Mucosa of rectum (tissue), 2 donors: Measurements from ENCODE around the gene LINGO1.

ENCODE experiments used
- H3K27ac ChIP-seq, 2 donors: one replicate each; pipeline ENCODE4 v1.7.0; 2013; ENCODE audit warnings: inconsistent platforms in 2 of 2, low read depth in 2 of 2, low read length in 2 of 2
- H3K27me3 ChIP-seq, 2 donors: one replicate each; pipeline ENCODE4 v1.7.0; 2013; ENCODE audit warnings: low read length in 2 of 2; ENCODE audit not compliant: control insufficient read depth in 2 of 2, insufficient read depth in 2 of 2
- H3K36me3 ChIP-seq, 2 donors: one replicate each; pipeline ENCODE4 v1.7.0; 2013; ENCODE audit warnings: low read length in 2 of 2; ENCODE audit not compliant: control insufficient read depth in 2 of 2, insufficient read depth in 2 of 2
- H3K4me1 ChIP-seq, 2 donors: one replicate each; pipeline ENCODE4 v1.7.0; 2013; ENCODE audit warnings: low read length in 2 of 2, mild to moderate bottlenecking in 1 of 2; ENCODE audit not compliant: control insufficient read depth in 2 of 2, insufficient read depth in 2 of 2
- H3K4me3 ChIP-seq, 2 donors: one replicate each; pipeline ENCODE4 v1.7.0; 2013; ENCODE audit warnings: low read length in 2 of 2
- H3K9ac ChIP-seq, 2 donors: one replicate each; pipeline ENCODE4 v1.7.0; 2013; ENCODE audit warnings: low read length in 2 of 2, low read depth in 1 of 2, mild to moderate bottlenecking in 1 of 2
- H3K9me3 ChIP-seq, 2 donors: one replicate each; pipeline ENCODE4 v1.7.0; 2013; ENCODE audit warnings: low read length in 2 of 2; ENCODE audit not compliant: control insufficient read depth in 2 of 2
- donor health status: healthy.
- donor health status: Normal muscosa, but diverticular disease.

LINGO1 gene

DNA sequence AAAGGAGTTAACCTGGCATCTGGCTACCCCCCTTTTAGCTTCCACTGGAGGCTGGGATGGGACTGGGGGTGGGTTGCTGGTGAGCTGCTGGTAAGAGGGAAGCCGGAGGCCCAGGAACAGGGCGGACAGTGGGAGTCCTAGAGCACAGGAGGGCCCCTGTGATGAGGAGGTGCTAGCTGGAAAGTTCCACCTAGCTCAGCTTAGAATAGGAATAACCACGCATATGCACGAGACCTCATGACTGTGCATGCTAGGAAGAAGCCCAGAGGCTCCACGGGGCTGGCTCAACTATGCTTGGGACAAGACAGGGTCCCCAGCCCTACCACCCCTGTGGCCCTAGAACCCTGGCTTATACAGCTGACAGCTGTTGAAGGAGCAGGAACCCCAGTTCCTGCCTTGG, 34.1 kb downstream of the LINGO1 start:
- Histone ChIP-seq H3K27me3 (no peaks in the 10 kb centered on the region), H3K27ac (no peak overlapping the region)

DNA sequence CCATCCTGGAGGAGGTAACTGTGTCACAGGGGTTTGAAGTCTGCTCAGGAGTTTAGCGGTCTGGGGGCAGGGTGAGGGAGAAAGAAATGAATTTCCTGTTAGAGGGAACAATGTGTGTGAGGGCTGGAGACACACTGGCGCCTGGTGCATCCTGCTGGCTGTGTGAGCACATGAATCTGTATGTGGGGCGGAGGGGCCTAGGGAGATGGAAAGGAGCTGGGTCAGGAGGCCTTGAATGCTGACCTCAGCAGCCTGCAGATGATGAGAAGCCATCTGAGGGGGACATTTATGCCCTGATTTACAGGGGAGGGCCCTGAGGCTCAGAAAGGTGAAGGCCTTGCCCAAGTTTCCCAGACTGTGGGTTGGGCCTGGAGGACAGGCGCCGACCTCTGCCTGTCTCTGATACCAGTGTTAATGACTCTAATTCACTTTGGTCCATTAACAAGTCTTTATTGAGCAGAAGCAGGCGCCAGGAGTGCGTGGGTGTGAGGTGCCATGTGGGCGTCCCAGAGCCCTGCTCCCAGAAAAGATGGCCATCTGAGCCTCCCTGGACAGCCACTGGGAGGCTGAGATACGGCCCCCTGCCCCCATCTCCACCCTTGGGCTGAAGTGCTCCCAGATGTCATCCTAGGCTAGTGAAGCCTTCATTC, 34.8 kb downstream of the LINGO1 start:
- no peak overlapping the region for H3K9ac ChIP-seq
- no peaks in the 10 kb centered on the region for H3K36me3 ChIP-seq
- H3K4me1 ChIP-seq: no peaks in the 10 kb centered on the region
- H3K27ac ChIP-seq: no peak overlapping the region
- no peak overlapping the region for H3K4me3 ChIP-seq
- no peaks in the 10 kb centered on the region for H3K9me3 ChIP-seq
- no peaks in the 10 kb centered on the region for H3K27me3 ChIP-seq

More for the DNA sequence above, 34.1 kb downstream of the LINGO1 start:
- no peaks in the 10 kb centered on the region for H3K4me1 ChIP-seq
- H3K9ac ChIP-seq: no peak overlapping the region
- H3K9me3 ChIP-seq: no peaks in the 10 kb centered on the region
- no peak overlapping the region for H3K4me3 ChIP-seq
- H3K36me3 ChIP-seq: no peaks in the 10 kb centered on the region

DNA sequence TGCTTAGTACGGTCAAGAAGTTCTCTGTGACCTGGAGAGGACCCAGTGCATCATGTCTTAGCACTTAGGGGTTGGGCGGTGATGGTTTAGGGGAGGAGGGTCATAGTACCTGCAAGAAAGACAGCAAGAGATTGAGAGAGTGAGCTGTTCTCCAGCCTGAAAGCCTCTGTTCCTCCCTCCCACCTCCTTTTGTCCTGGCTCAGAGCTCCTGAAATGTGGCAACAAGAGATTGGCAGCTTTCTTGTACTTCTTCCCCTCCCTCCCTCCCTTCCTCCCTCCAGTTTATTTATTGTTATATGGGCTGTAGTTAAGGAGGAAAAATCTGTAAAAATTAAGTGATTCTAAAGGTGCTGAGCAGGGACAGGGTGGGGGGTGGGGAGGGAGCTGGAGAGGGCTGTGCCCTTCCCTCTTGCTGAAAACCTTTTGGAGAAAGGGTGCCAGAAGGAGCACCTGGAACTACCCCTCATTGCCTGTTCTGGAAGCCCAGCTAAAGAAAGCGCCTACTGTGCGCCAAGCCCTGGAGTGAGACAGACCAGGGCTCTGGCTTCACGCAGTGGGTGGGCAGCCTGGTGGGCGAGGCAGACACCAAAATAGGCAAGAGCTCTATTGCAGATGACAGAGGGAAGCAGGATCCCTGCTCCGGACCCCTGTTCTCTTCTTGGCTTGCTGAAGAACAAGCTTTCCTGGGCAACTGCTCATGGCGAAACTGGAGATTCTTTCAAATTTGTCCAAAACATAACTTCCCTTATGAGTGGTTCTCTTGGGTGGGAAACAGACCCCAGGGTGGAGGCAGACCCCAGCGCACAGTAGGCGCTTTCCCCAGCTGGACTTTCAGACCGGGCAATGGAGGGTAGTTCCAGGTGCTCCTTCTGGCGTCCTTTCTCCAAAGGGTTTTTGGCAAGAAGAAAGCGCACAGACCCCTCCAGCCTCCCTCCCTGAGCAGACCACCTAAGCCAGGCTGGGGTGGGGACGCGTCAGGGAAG, 35.6 kb downstream of the LINGO1 start:
- H3K9ac ChIP-seq: no peak overlapping the region
- H3K36me3 ChIP-seq: no peaks in the 10 kb centered on the region
- no peaks in the 10 kb centered on the region for H3K4me1 ChIP-seq
- no peaks in the 10 kb centered on the region for H3K9me3 ChIP-seq
- no peak overlapping the region for H3K4me3 ChIP-seq
- H3K27me3 ChIP-seq: no peaks in the 10 kb centered on the region
- H3K27ac ChIP-seq: no peak overlapping the region

DNA sequence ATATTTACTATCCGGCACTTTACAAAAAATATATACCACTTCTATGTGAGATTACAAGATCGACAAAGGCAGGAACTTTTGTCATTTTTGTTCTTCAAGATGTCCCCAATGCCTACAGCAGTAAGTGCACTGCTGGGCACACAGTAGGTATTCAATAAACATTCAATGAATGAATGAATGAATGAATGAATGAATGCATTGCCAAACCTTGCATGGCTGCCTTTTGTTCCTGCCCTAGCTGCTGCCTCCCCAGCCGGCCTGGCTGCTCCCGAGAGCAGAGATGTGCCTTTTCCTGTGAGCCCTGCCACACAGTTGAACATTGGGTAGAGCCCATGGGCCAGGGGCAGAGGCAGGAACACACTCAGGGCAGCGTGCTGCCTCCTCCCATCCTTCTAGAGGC, 37.5 kb downstream of the LINGO1 start:
- no peak overlapping the region for H3K4me3 ChIP-seq
- H3K9ac ChIP-seq: no peak overlapping the region
- H3K36me3 ChIP-seq: no peaks in the 10 kb centered on the region
- H3K9me3 ChIP-seq: no peaks in the 10 kb centered on the region
- no peak overlapping the region for H3K27ac ChIP-seq
- no peaks in the 10 kb centered on the region for H3K4me1 ChIP-seq
- no peaks in the 10 kb centered on the region for H3K27me3 ChIP-seq

DNA sequence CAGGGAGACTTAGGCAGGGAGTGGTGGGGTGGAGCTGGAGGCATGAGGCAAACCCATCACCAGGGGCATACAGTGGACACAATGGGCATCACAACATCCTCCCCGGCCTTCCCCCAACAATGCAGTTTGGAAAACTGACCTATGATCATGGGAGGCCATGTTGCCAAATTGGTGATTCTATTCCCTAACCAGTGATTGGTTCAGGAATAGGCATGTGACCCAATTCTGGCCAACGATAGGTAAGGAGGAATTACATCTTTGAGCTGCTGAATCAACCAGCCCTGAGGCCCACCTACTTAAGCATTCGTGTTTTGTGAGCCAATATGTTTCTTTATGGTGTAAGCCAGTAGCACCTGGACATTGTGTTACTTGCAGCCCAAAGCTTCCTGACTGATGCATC, 40.0 kb downstream of the LINGO1 start:
- Histone ChIP-seq H3K4me1 (no peaks in the 10 kb centered on the region), H3K9me3 (no peaks in the 10 kb centered on the region), H3K4me3 (no peak overlapping the region), H3K27ac (no peak overlapping the region), H3K36me3 (no peaks in the 10 kb centered on the region), H3K9ac (no peak overlapping the region), H3K27me3 (no peaks in the 10 kb centered on the region)

DNA sequence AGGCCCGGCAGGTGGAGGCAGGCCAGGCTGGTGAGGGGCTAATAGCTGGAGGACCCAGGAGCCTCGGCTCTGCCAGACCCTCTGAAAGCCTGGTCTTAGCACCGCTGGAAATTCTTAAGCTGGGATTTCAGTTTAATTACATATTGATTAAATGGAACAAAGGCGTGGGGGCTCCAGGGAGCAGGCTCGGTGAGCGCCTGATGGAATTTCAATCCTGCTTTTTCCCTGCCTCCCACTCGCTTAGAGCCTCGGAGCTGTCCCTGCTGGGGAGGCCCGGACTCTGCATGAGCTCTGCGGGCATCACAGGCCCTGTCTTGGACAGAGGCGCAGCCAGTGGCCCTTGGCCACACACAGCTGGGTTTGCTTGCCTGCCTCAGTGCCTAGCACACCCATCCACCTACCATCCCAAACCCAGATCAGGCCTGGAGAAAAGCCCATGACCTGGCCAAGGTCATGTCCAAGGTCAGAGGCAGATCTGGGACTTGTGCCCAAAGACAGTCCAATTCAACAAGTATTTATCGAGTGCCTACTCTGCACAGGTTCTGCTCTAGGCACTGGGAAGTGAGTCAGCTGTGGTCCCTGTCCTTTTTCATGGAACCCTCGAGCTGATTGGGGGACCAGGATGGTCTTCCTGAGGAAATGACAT, 40.6 kb downstream of the LINGO1 start:
- H3K36me3 ChIP-seq: no peaks in the 10 kb centered on the region
- H3K27ac ChIP-seq: no peak overlapping the region
- no peaks in the 10 kb centered on the region for H3K4me1 ChIP-seq
- H3K9me3 ChIP-seq: no peaks in the 10 kb centered on the region
- no peaks in the 10 kb centered on the region for H3K27me3 ChIP-seq
- H3K4me3 ChIP-seq: no peak overlapping the region
- no peak overlapping the region for H3K9ac ChIP-seq

DNA sequence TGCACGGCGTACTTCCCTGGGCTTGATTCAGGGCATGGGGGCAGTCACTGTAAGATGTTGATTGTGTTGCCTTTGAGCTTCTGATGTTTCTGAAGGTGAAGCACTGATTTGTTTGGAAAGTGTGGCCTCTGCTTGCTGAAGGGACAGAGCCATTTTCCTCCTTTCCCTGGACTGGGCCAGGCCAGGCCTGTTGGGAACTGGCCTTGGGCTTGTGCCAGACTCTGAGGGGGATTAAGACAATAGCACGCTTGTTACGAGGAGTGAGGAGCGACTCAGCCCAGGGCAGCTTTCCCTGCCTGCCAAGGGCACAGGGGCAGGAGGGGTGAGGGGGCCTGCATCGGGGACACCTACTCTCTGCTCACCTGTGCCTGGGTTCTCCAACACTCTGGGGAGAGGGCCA, 42.9 kb downstream of the LINGO1 start:
- Histone ChIP-seq H3K4me1 (no peaks in the 10 kb centered on the region), H3K9me3 (no peaks in the 10 kb centered on the region), H3K9ac (no peak overlapping the region), H3K36me3 (no peaks in the 10 kb centered on the region), H3K4me3 (no peak overlapping the region), H3K27me3 (no peaks in the 10 kb centered on the region), H3K27ac (no peak overlapping the region)

DNA sequence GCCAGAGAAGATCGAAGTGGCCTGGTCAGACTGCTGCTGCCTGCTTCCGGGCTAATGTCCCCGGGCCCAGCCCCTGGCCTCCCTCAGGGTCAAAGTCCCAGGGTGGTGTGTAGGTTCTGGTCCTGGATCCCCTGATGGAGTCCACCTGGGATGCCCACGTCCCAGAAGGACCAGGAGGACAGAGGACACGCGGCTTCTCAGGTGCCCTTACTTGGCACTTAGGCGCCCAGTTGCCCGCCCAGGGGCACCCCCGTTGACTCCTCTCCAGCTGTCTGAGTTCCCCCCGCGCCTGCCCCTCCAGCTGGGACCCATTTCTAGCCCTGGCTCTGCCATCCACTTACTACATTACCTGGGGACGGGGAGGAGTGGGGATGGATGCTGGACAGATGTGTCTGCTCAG, 44.6 kb downstream of the LINGO1 start:
- H3K27me3 ChIP-seq: no peaks in the 10 kb centered on the region
- H3K9ac ChIP-seq: no peak overlapping the region
- H3K9me3 ChIP-seq: no peaks in the 10 kb centered on the region
- peaks cover 0 to under 1% of the 10 kb centered on the region in 2 donors for H3K4me1 ChIP-seq
- H3K36me3 ChIP-seq: no peaks in the 10 kb centered on the region
- no peak overlapping the region for H3K27ac ChIP-seq
- no peak overlapping the region for H3K4me3 ChIP-seq

DNA sequence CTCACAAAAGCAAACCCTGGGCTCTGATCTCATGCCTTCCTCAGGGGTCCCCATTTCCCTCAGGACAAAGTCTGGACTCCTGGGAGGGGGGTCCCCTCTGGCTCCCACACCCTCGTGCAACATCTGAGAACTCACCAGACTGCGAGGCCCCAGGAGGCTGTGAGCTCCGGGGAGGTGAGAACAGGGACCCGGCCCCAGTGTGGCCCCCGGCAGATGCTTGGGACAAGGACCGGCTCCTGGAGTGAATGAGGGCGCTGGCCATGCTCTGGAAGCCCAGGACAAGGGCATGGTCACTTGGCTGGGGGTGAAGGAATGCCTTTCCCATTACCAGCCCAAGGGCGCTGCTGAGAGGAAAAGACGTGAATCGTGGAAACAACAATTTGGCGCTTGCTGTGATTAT, 48.0 kb downstream of the LINGO1 start:
- Histone ChIP-seq H3K27ac (no peak overlapping the region), H3K27me3 (no peaks in the 10 kb centered on the region), H3K9me3 (no peaks in the 10 kb centered on the region), H3K9ac (no peak overlapping the region), H3K36me3 (no peaks in the 10 kb centered on the region), H3K4me1 (peaks cover 7 to 10% of the 10 kb centered on the region in 2 donors), H3K4me3 (no peak overlapping the region)

DNA sequence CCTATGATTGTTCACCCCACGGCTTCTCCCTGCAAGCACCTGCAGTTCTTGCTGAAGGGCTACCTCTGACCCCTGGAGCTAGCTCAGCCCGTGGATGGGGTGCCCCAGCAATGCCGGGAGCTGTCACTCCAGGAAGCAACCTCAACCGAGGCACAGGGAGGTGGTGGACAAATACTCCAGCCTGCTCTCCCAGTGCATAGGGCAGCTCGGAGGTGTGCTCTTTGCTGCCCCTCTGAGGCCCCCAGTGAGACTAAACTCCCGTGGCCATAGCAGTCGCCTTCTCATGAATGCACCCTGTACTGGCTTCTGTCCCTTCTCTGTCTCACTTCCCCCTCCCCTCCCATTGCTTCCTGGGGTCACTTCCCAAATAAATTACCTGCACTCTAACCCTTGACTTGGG, 48.5 kb downstream of the LINGO1 start:
- no peak overlapping the region for H3K9ac ChIP-seq
- no peak overlapping the region for H3K27ac ChIP-seq
- H3K4me3 ChIP-seq: no peak overlapping the region
- H3K36me3 ChIP-seq: no peaks in the 10 kb centered on the region
- H3K4me1 ChIP-seq: peaks cover 7 to 10% of the 10 kb centered on the region in 2 donors
- H3K27me3 ChIP-seq: no peaks in the 10 kb centered on the region
- no peaks in the 10 kb centered on the region for H3K9me3 ChIP-seq
